RWPE2 (cell line): ENCODE measurements around the gene OOSP2.

ENCODE experiments used
- ATAC-seq: fragments of 200-7000 bp; cut with Tn5 transposase; 3 replicates; pipeline ENCODE4 v1.9.1; 2021; ENCODE audit warnings: low read depth
- DNase-seq: peaks from one replicate; pipeline ENCODE4 v3.0.0-alpha.2; 2020; ENCODE audit warnings: low spot score
- H3K27ac ChIP-seq: fragments of 450-650 bp; 2 replicates; pipeline ENCODE4 v1.5.1; 2017; ENCODE audit warnings: mild to moderate bottlenecking; ENCODE audit not compliant: poor library complexity, severe bottlenecking
- H3K27me3 ChIP-seq: fragments of 250-450 bp; sonication (Bioruptor Pico); 2 replicates; pipeline ENCODE4 v1.5.1; 2021; ENCODE audit warnings: mild to moderate bottlenecking, moderate library complexity; ENCODE audit not compliant: insufficient read depth, poor library complexity, severe bottlenecking
- H3K36me3 ChIP-seq: fragments of 250-450 bp; sonication (Bioruptor Pico); 2 replicates; pipeline ENCODE4 v1.5.1; 2020; ENCODE audit warnings: low read depth, mild to moderate bottlenecking, moderate library complexity
- H3K4me1 ChIP-seq: fragments of 250-450 bp; sonication (Bioruptor Pico); 2 replicates; pipeline ENCODE4 v1.5.1; 2021; ENCODE audit warnings: mild to moderate bottlenecking, moderate library complexity; ENCODE audit not compliant: insufficient read depth, poor library complexity, severe bottlenecking
- H3K4me3 ChIP-seq: fragments of 250-450 bp; sonication (Bioruptor Pico); 2 replicates; pipeline ENCODE4 v1.5.1; 2021; ENCODE audit warnings: mild to moderate bottlenecking, moderate library complexity; ENCODE audit not compliant: severe bottlenecking
- H3K9me3 ChIP-seq: fragments of 250-450 bp; sonication (Bioruptor Pico); 2 replicates; pipeline ENCODE4 v1.5.1; 2021; ENCODE audit warnings: mild to moderate bottlenecking, moderate library complexity; ENCODE audit not compliant: severe bottlenecking
- TF ChIP-seq, protein P1 (sequence below): fragments of 450-650 bp; IDR thresholded peaks from one replicate; pipeline ENCODE4 v1.5.1; 2017; ENCODE audit warnings: mild to moderate bottlenecking, moderate library complexity; ENCODE audit not compliant: poor library complexity, severe bottlenecking

OOSP2 gene

DNA sequence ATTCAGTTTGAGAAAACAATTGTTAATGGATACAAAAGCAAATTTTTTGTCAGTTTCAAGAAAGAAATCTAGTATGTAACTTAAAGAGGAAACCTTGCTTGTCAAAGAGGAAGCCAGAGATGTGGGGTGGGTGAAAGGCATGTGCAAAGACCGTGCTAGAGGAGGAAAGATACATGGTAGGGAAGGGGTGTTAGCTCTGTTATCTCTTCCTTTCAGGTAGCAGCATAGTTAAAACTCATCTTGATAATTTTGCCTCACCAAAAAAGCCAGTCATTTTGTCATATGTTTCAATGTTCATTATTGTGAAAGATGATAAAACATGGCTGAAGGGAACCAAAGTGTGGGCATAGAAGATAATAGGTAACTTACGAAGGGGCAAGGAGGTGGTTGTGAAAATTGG is 45.7 kb downstream of the OOSP2 start:
- ATAC-seq (no peak), DNase-seq (no peak)
- H3K27me3 ChIP-seq: no peaks in the 10 kb centered on the region
- H3K27ac ChIP-seq: no peak overlapping the region
- H3K4me3 ChIP-seq: no peak overlapping the region
- no peaks in the 10 kb centered on the region for H3K9me3 ChIP-seq
- H3K36me3 ChIP-seq: no peaks in the 10 kb centered on the region
- TF ChIP-seq, protein P1, sequence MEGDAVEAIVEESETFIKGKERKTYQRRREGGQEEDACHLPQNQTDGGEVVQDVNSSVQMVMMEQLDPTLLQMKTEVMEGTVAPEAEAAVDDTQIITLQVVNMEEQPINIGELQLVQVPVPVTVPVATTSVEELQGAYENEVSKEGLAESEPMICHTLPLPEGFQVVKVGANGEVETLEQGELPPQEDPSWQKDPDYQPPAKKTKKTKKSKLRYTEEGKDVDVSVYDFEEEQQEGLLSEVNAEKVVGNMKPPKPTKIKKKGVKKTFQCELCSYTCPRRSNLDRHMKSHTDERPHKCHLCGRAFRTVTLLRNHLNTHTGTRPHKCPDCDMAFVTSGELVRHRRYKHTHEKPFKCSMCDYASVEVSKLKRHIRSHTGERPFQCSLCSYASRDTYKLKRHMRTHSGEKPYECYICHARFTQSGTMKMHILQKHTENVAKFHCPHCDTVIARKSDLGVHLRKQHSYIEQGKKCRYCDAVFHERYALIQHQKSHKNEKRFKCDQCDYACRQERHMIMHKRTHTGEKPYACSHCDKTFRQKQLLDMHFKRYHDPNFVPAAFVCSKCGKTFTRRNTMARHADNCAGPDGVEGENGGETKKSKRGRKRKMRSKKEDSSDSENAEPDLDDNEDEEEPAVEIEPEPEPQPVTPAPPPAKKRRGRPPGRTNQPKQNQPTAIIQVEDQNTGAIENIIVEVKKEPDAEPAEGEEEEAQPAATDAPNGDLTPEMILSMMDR: no peak
- no peaks in the 10 kb centered on the region for H3K4me1 ChIP-seq

DNA sequence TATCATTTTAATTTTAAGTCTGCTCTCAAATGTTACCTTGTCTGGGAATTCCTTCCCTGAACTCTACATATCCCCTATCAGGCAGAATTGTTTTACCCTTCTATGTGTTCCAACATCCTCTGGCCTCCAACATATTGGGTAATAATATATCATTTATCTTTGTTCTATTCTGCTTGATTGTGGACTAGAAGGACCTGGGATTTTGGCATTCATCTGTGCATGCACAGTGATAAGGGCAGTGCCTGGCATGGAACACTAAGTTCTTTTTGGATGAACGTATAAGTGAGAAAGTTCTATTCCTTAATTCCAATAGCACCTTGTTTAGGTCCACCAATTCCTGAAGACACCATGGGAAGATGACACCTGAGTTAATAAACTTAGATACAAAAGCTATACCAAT is 47.0 kb downstream of the OOSP2 start:
- ATAC-seq (no peak), DNase-seq (no peak)
- H3K4me3 ChIP-seq: no peak overlapping the region
- no peaks in the 10 kb centered on the region for H3K9me3 ChIP-seq
- no peak overlapping the region for H3K27ac ChIP-seq
- no peaks in the 10 kb centered on the region for H3K4me1 ChIP-seq
- no peaks in the 10 kb centered on the region for H3K36me3 ChIP-seq
- TF ChIP-seq, protein P1: no peak
- H3K27me3 ChIP-seq: no peaks in the 10 kb centered on the region

DNA sequence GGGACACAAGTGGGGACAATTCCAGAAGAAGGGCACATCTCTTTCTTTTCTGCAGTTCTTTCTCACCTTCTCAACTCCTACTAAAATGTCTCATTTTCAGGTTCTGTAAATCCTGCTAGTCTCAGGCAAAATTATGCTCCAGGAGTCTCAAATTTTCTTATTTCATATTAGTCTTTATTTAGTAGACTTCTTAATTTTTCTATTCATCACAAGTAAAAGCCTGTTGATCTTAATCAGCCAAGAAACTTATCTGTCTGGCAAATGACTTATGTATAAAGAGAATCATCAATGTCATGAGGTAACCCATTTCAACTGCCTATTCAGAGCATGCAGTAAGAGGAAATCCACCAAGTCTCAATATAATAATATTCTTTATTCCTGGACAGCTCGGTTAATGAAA is 48.2 kb downstream of the OOSP2 start, which contains the start of gene MS4A2:
TSS of gene MS4A2 (plus strand) at position 301 of the 400 bp plus-strand sequence. CDS start 102 bp downstream, outside the sequence.
- DNase-seq (no peak), ATAC-seq (no peak)
- Histone ChIP-seq H3K4me3 (no peak within 1 kb of the TSS), H3K27me3 (no peaks in the 10 kb centered on the region), H3K36me3 (no peaks in the 10 kb centered on the region), H3K9me3 (no peaks in the 10 kb centered on the region), H3K27ac (no peak within 1 kb of the TSS), H3K4me1 (no peaks in the 10 kb centered on the region)
- TF ChIP-seq, protein P1: no peak

DNA sequence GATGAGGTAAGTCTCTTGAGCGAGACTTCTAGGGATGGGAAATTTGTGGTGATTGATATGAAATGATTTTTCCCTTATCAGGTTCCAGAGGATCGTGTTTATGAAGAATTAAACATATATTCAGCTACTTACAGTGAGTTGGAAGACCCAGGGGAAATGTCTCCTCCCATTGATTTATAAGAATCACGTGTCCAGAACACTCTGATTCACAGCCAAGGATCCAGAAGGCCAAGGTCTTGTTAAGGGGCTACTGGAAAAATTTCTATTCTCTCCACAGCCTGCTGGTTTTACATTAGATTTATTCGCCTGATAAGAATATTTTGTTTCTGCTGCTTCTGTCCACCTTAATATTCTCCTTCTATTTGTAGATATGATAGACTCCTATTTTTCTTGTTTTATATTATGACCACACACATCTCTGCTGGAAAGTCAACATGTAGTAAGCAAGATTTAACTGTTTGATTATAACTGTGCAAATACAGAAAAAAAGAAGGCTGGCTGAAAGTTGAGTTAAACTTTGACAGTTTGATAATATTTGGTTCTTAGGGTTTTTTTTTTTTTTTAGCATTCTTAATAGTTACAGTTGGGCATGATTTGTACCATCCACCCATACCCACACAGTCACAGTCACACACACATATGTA is 55.4 kb downstream of the OOSP2 start:
- H3K36me3 ChIP-seq: no peaks in the 10 kb centered on the region
- no peak overlapping the region for H3K4me3 ChIP-seq
- H3K4me1 ChIP-seq: no peaks in the 10 kb centered on the region
- H3K27me3 ChIP-seq: no peaks in the 10 kb centered on the region
- no peak for DNase-seq
- H3K9me3 ChIP-seq: no peaks in the 10 kb centered on the region
- ATAC-seq: no peak
- H3K27ac ChIP-seq: no peak overlapping the region
- TF ChIP-seq, protein P1: no peak

DNA sequence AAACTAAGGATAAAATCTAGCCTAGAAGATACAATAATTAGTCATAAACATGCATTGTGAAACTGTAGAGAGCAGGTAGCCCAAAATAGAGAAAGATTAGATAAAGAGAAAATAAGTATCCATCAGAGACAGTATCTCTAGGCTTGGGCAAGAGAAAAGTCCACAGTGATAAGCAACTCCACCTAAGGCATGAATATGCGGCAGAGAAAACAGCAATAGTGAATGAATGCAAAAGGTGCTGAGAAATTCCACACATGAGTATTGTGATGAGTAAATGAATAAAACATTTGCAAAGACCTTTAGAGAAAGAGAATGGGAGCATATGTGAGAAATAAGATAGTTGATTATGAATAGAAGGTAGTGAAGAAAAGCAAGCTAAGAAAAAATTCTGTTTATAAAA is 57.0 kb downstream of the OOSP2 start:
- no peaks in the 10 kb centered on the region for H3K36me3 ChIP-seq
- H3K27ac ChIP-seq: no peak overlapping the region
- H3K4me1 ChIP-seq: no peaks in the 10 kb centered on the region
- H3K27me3 ChIP-seq: no peaks in the 10 kb centered on the region
- DNase-seq: no peak
- ATAC-seq: no peak
- TF ChIP-seq, protein P1: no peak
- H3K4me3 ChIP-seq: no peak overlapping the region
- no peaks in the 10 kb centered on the region for H3K9me3 ChIP-seq
